ENCODE measurements around the gene OLR1. TPM values are rescaled to one million over a fixed set of nuclear protein-coding genes. Genes with fewer than 3 reads are reported as not detected.

OLR1 gene
- polyA plus RNA-seq, 4 donors = 0.61 to 1.2 (median 0.81) TPM

GRCh38 chr12:10111451-10111850, 60.5 kb downstream of the OLR1 start:
- no peak for DNase-seq (ENCODE audit: low read depth in 4 of 4, low spot score in 3 of 4)

- DNase-seq (ENCODE audit: low read depth in 4 of 4, low spot score in 3 of 4) = no peak
These were observed 61.6 kb downstream of the OLR1 start for GRCh38 chr12:10110256-10110844.

Other genes starting within 250 kb of the OLR1 start
- gene CLEC2A, start 239.8 kb downstream of the OLR1 start, polyA plus RNA-seq (ENCODE audit: insufficient read length in 4 of 4) = not detected
- gene CLEC12A, start 200.7 kb downstream of the OLR1 start, polyA plus RNA-seq (ENCODE audit: insufficient read length in 4 of 4) = 1 to 10 TPM in 3 of 4 donors, under 1 TPM in 1; 0.68 to 1.9 (median 1.2) TPM
- 1 to 10 TPM in 1 of 4 donors, under 1 TPM in 3; 0.49 to 1.8 (median 0.79) TPM for gene CLEC1B, start 173.0 kb downstream of the OLR1 start, polyA plus RNA-seq (ENCODE audit: insufficient read length in 4 of 4)
- gene CLEC12B, start 161.5 kb downstream of the OLR1 start, polyA plus RNA-seq (ENCODE audit: insufficient read length in 4 of 4) = under 1 TPM in 2 of 4 donors, not detected in 2; 0.14 to 0.24 TPM
- gene CLEC9A, start 141.4 kb downstream of the OLR1 start, polyA plus RNA-seq (ENCODE audit: insufficient read length in 4 of 4) = under 1 TPM; 0.10 to 0.33 (median 0.24) TPM
- 1 to 10 TPM; 2.6 to 4.7 (median 4.0) TPM for gene CLEC1A, start 73.1 kb downstream of the OLR1 start, polyA plus RNA-seq (ENCODE audit: insufficient read length in 4 of 4)
- gene CLEC7A, start 41.9 kb downstream of the OLR1 start, polyA plus RNA-seq (ENCODE audit: insufficient read length in 4 of 4) = 1 to 10 TPM; 1.6 to 3.2 (median 2.3) TPM
- 100 to 1,000 TPM in 3 of 4 donors, 1 to 10 TPM in 1; 2.8 to 166 (median 143) TPM for gene TMEM52B, start 6.9 kb upstream of the OLR1 start, polyA plus RNA-seq (ENCODE audit: insufficient read length in 4 of 4)
- gene GABARAPL1, start 40.7 kb upstream of the OLR1 start, polyA plus RNA-seq (ENCODE audit: insufficient read length in 4 of 4) = 10 to 100 TPM; 53.3 to 84.8 (median 67.4) TPM
- under 1 TPM; 0.22 to 0.75 (median 0.59) TPM for gene KLRD1, start 135.7 kb upstream of the OLR1 start, polyA plus RNA-seq (ENCODE audit: insufficient read length in 4 of 4)
- gene KLRK1, start 217.9 kb upstream of the OLR1 start, polyA plus RNA-seq (ENCODE audit: insufficient read length in 4 of 4) = 1 to 10 TPM in 1 of 4 donors, under 1 TPM in 3; 0.63 to 1.0 (median 0.84) TPM
- not detected for gene KLRC4, start 237.6 kb upstream of the OLR1 start, polyA plus RNA-seq (ENCODE audit: insufficient read length in 4 of 4)
- not detected for gene KLRC3, start 248.5 kb upstream of the OLR1 start, polyA plus RNA-seq (ENCODE audit: insufficient read length in 4 of 4)